NCI-H69 (cell line): ENCODE data around the gene SP6.
A peak's percentile ranks its signal among the peaks of the same experiment; 100 is the strongest.

ENCODE experiments used
- DNase-seq: peaks from one replicate; lab custom pipeline; 2025; lab: John Stamatoyannopoulos, UW

SP6 gene

GRCh38 chr17:47850692-47851573, at the start of gene SP6:
TSS of gene SP6 (minus strand) at chr17:47851163. CDS start at chr17:47848429, 2,734 bp downstream.
- peak; percentile 93 for DNase-seq

- no peak for DNase-seq
These were observed 48.7 kb upstream of the SP6 start for GRCh38 chr17:47899643-47900042.

GRCh38 chr17:47898241-47898640, 47.3 kb upstream of the SP6 start:
- no peak for DNase-seq

- no peak for DNase-seq
These were observed 46.6 kb upstream of the SP6 start for GRCh38 chr17:47897561-47897960.

GRCh38 chr17:47896672-47897490, 45.9 kb upstream of the SP6 start:
- DNase-seq, result no peak

- peak; percentile 100 for DNase-seq
These were observed 45.1 kb upstream of the SP6 start, which contains the start of gene SP2 for GRCh38 chr17:47895856-47896671. TSS of gene SP2 (plus strand) at chr17:47896236. CDS start at chr17:47896287, 51 bp downstream.

GRCh38 chr17:47895347-47895855, 44.4 kb upstream of the SP6 start:
- peak; percentile 72 for DNase-seq

GRCh38 chr17:47894498-47895346, 43.8 kb upstream of the SP6 start:
- no peak for DNase-seq

GRCh38 chr17:47891545-47892088, 40.7 kb upstream of the SP6 start:
- DNase-seq, result no peak

GRCh38 chr17:47889734-47890529, 39.0 kb upstream of the SP6 start:
- peak; percentile 92 for DNase-seq

GRCh38 chr17:47888293-47888692, 37.3 kb upstream of the SP6 start:
- peak; percentile 61 for DNase-seq

GRCh38 chr17:47884905-47885730, 34.2 kb upstream of the SP6 start:
- DNase-seq, result peak; percentile 46

GRCh38 chr17:47884427-47884740, 33.4 kb upstream of the SP6 start:
- no peak for DNase-seq

- DNase-seq, result peak; percentile 39
These were observed 32.8 kb upstream of the SP6 start for GRCh38 chr17:47883589-47884426.

- no peak for DNase-seq
These were observed 32.0 kb upstream of the SP6 start for GRCh38 chr17:47882695-47883588.

- no peak for DNase-seq
These were observed 31.3 kb upstream of the SP6 start for GRCh38 chr17:47882247-47882646.
